Eye (tissue), 1 donor: Measurements from ENCODE around the gene PKN2.

Experiments used
- DNase-seq: peaks from one replicate; pipeline ENCODE4 v3.0.0-alpha.2; 2015

PKN2 gene

GRCh38 chr1:88683541-88684481 is at the start of gene PKN2:
Gene PKN2, plus strand, starts transcription at chr1:88684273. Its CDS starts 308 bp downstream, at chr1:88684581.
- DNase-seq, result peak; percentile 99

GRCh38 chr1:88634538-88634937 is 49.5 kb upstream of the PKN2 start:
- no peak for DNase-seq

GRCh38 chr1:88640060-88640459 is 44.0 kb upstream of the PKN2 start:
- DNase-seq, result no peak

- DNase-seq, result no peak
Measured at GRCh38 chr1:88645886-88646285, 38.2 kb upstream of the PKN2 start.

- DNase-seq, result no peak
Measured at GRCh38 chr1:88646476-88647248, 37.4 kb upstream of the PKN2 start.

GRCh38 chr1:88647249-88647645 is 36.8 kb upstream of the PKN2 start:
- DNase-seq, result no peak

- no peak for DNase-seq
Measured at GRCh38 chr1:88647749-88648415, 36.2 kb upstream of the PKN2 start.

GRCh38 chr1:88648706-88649105 is 35.4 kb upstream of the PKN2 start:
- DNase-seq, result peak; percentile 3

- peak; percentile 28 for DNase-seq
Measured at GRCh38 chr1:88649932-88650331, 34.1 kb upstream of the PKN2 start.

GRCh38 chr1:88650676-88651418 is 33.2 kb upstream of the PKN2 start:
- DNase-seq, result no peak

GRCh38 chr1:88655140-88655539 is 28.9 kb upstream of the PKN2 start:
- no peak for DNase-seq

GRCh38 chr1:88655685-88656299 is 28.3 kb upstream of the PKN2 start:
- peak; percentile 55 for DNase-seq

GRCh38 chr1:88658419-88658818 is 25.7 kb upstream of the PKN2 start:
- no peak for DNase-seq

- no peak for DNase-seq
Measured at GRCh38 chr1:88659552-88659951, 24.5 kb upstream of the PKN2 start.

GRCh38 chr1:88661188-88661587 is 22.9 kb upstream of the PKN2 start:
- no peak for DNase-seq

GRCh38 chr1:88661951-88662699 is 21.9 kb upstream of the PKN2 start:
- no peak for DNase-seq

- no peak for DNase-seq
Measured at GRCh38 chr1:88662723-88663122, 21.4 kb upstream of the PKN2 start.

GRCh38 chr1:88668405-88668804 is 15.7 kb upstream of the PKN2 start:
- no peak for DNase-seq

GRCh38 chr1:88670462-88670861 is 13.6 kb upstream of the PKN2 start:
- DNase-seq, result no peak

GRCh38 chr1:88673446-88673845 is 10.6 kb upstream of the PKN2 start:
- no peak for DNase-seq

GRCh38 chr1:88678405-88678804 is 5.7 kb upstream of the PKN2 start:
- DNase-seq, result no peak
